H1 (cell line): Measurements from ENCODE around the gene NCAPD2. TPM values are rescaled to one million over a fixed set of nuclear protein-coding genes. Genes with fewer than 3 reads are reported as not detected.

Source experiments
- CTCF ChIA-PET: fragments of 300-600 bp; sonication (Branson Sonifier 250); formaldehyde crosslinking; loops from one replicate; lab custom pipeline; 2021; ENCODE audit not compliant: partially characterized antibody; lab: Charles Lee
- POLR2A ChIA-PET: fragments of 300-600 bp; sonication (Branson Sonifier 250); formaldehyde crosslinking; loops from one replicate; lab custom pipeline; 2021; ENCODE audit warnings: inconsistent platforms; ENCODE audit not compliant: partially characterized antibody; lab: Charles Lee
- DNase-seq, 2 experiments: peaks; one replicate each; pipeline versions ENCODE4 v3.0.0 to v3.0.0-alpha.2; 2010 to 2022; ENCODE audit warnings: low spot score in 2 of 2, low read depth in 1 of 2, mixed read lengths in 1 of 2
- FAIRE-seq: peaks from 2 replicates; lab custom pipeline; 2011; peaks lifted over from hg19 to GRCh38; lab: Jason Lieb, UNC
- H2AFZ ChIP-seq: 2 replicates; pipeline ENCODE4 v1.8.1; 2012; ENCODE audit warnings: low read length, inconsistent platforms
- H2AK5ac ChIP-seq: 2 replicates; pipeline ENCODE4 v1.6.1; 2013; ENCODE audit warnings: low read depth, low read length
- H2BK120ac ChIP-seq: replicated peaks from 2 replicates; pipeline ENCODE3; 2013; ENCODE audit warnings: low read depth, low read length, inconsistent platforms
- H2BK12ac ChIP-seq: 2 replicates; pipeline ENCODE4 v1.6.1; 2013; ENCODE audit warnings: low read depth, low read length
- H2BK15ac ChIP-seq: 2 replicates; pipeline ENCODE4 v1.6.1; 2013; ENCODE audit warnings: low read length
- H2BK20ac ChIP-seq: 2 replicates; pipeline ENCODE4 v1.6.1; 2013; ENCODE audit warnings: low read length
- H2BK5ac ChIP-seq: 2 replicates; pipeline ENCODE4 v1.6.1; 2013; ENCODE audit warnings: low read depth, low read length
- H3K14ac ChIP-seq: 2 replicates; pipeline ENCODE4 v1.6.1; 2013; ENCODE audit warnings: inconsistent platforms; ENCODE audit not compliant: insufficient read length
- H3K18ac ChIP-seq: 2 replicates; pipeline ENCODE4 v1.6.1; 2013; ENCODE audit warnings: low read length; ENCODE audit errors: extremely low read depth
- H3K23ac ChIP-seq: 2 replicates; pipeline ENCODE4 v1.6.1; 2013; ENCODE audit warnings: inconsistent platforms; ENCODE audit not compliant: insufficient read length
- H3K23me2 ChIP-seq: 2 replicates; pipeline ENCODE4 v1.6.1; 2013; ENCODE audit warnings: low read depth, low read length
- H3K27ac ChIP-seq: 2 replicates; pipeline ENCODE4 v1.6.1; 2011; ENCODE audit warnings: low read depth, low read length, inconsistent platforms
- H3K27me3 ChIP-seq, 4 experiments: replicated peaks in 1 of 4; 1 replicate in 1 of 4; 2 replicates in 3 of 4; pipeline versions ENCODE4 v1.6.1 to v1.8.1; 2011 to 2013; ENCODE audit warnings: low read length in 3 of 4, mild to moderate bottlenecking in 3 of 4, inconsistent platforms in 2 of 4, mixed read lengths in 2 of 4, moderate library complexity in 1 of 4; ENCODE audit not compliant: control insufficient read depth in 3 of 4, insufficient read depth in 3 of 4; ENCODE audit errors: extremely low read depth in 1 of 4
- H3K36me3 ChIP-seq, 4 experiments: 2 replicates each; pipeline versions ENCODE4 v1.6.1 to v1.8.1; 2011 to 2013; ENCODE audit warnings: mild to moderate bottlenecking in 4 of 4, low read length in 3 of 4, moderate library complexity in 2 of 4, control low read depth in 1 of 4, inconsistent platforms in 1 of 4; ENCODE audit not compliant: insufficient read depth in 4 of 4, control insufficient read depth in 2 of 4
- H3K4ac ChIP-seq: replicated peaks from 2 replicates; pipeline ENCODE3; 2013; ENCODE audit warnings: low read length, low read depth, mixed read lengths, inconsistent platforms; ENCODE audit not compliant: insufficient read length
- H3K4me1 ChIP-seq, 4 experiments: replicated peaks in 1 of 4; 1 replicate in 1 of 4; 2 replicates in 3 of 4; pipeline versions ENCODE4 v1.6.1 to v1.8.1; 2011 to 2013; ENCODE audit warnings: low read length in 3 of 4, inconsistent platforms in 2 of 4, mixed read lengths in 1 of 4; ENCODE audit not compliant: insufficient read depth in 4 of 4, control insufficient read depth in 3 of 4
- H3K4me2 ChIP-seq, 2 experiments: 2 replicates each; pipeline versions ENCODE4 v1.6.1 to v1.8.1; 2011 to 2013; ENCODE audit warnings: low read depth in 2 of 2, low read length in 2 of 2, control low read depth in 1 of 2, inconsistent platforms in 1 of 2, mild to moderate bottlenecking in 1 of 2; ENCODE audit not compliant: insufficient read depth in 1 of 2
- H3K4me3 ChIP-seq, 4 experiments: fragments of 200-600, 300-600 bp in 1 of 4; sonication (generic), shearing (Covaris generic), sonication (Bioruptor Twin) in 1 of 4; 2 replicates each; pipeline versions ENCODE4 v1.5.1 to v1.8.1; 2011 to 2016; ENCODE audit warnings: low read length in 4 of 4, low read depth in 3 of 4, control low read depth in 2 of 4, inconsistent platforms in 2 of 4, mild to moderate bottlenecking in 2 of 4, mixed read lengths in 1 of 4, moderate library complexity in 1 of 4; ENCODE audit not compliant: insufficient read depth in 2 of 4; ENCODE audit errors: extremely low read depth in 1 of 4
- H3K56ac ChIP-seq: replicated peaks from 2 replicates; pipeline ENCODE3; 2013; ENCODE audit warnings: low read depth, mild to moderate bottlenecking, mixed read lengths, low read length, inconsistent platforms; ENCODE audit not compliant: insufficient read length
- H3K79me1 ChIP-seq: 2 replicates; pipeline ENCODE4 v1.6.1; 2013; ENCODE audit warnings: low read depth, low read length, control low read depth
- H3K79me2 ChIP-seq, 2 experiments: 2 replicates each; pipeline versions ENCODE4 v1.6.1 to v1.8.1; 2012 to 2013; ENCODE audit warnings: low read length in 2 of 2, mild to moderate bottlenecking in 2 of 2, inconsistent platforms in 1 of 2; ENCODE audit not compliant: insufficient read depth in 2 of 2, control insufficient read depth in 1 of 2
- H3K9ac ChIP-seq, 4 experiments: replicated peaks in 1 of 4; 1 replicate in 1 of 4; 2 replicates in 3 of 4; pipeline versions ENCODE4 v1.6.1 to v1.8.1; 2011 to 2013; ENCODE audit warnings: low read depth in 3 of 4, low read length in 3 of 4, control low read depth in 2 of 4, mild to moderate bottlenecking in 2 of 4, moderate library complexity in 2 of 4, inconsistent platforms in 1 of 4; ENCODE audit errors: extremely low read depth in 1 of 4
- H3K9me3 ChIP-seq, 2 experiments: 2 replicates each; pipeline versions ENCODE4 v1.6.1 to v1.8.1; 2012 to 2013; ENCODE audit warnings: mild to moderate bottlenecking in 2 of 2, moderate library complexity in 2 of 2, control low read depth in 1 of 2, inconsistent platforms in 1 of 2, low read depth in 1 of 2, low read length in 1 of 2, mixed read lengths in 1 of 2; ENCODE audit not compliant: insufficient read depth in 2 of 2
- H4K20me1 ChIP-seq, 2 experiments: replicated peaks in 1 of 2; 2 replicates each; pipeline versions ENCODE3 to v1.8.1; 2011 to 2013; ENCODE audit warnings: inconsistent platforms in 2 of 2, low read length in 2 of 2, mild to moderate bottlenecking in 1 of 2; ENCODE audit not compliant: insufficient read depth in 2 of 2, control insufficient read depth in 1 of 2
- H4K5ac ChIP-seq: 2 replicates; pipeline ENCODE4 v1.6.1; 2013; ENCODE audit warnings: low read length, low read depth, mixed read lengths, inconsistent platforms; ENCODE audit not compliant: insufficient read length
- H4K8ac ChIP-seq: 2 replicates; pipeline ENCODE4 v1.8.0; 2013; ENCODE audit warnings: mild to moderate bottlenecking, moderate library complexity, low read length, inconsistent platforms; ENCODE audit not compliant: insufficient read depth; ENCODE audit errors: extremely low read depth
- H4K91ac ChIP-seq: replicated peaks from 2 replicates; pipeline ENCODE3; 2013; ENCODE audit warnings: low read length, mixed read lengths, inconsistent platforms; ENCODE audit not compliant: insufficient read length
- ATF2 ChIP-seq: IDR thresholded peaks from 2 replicates; pipeline ENCODE4 v1.6.1; 2012; ENCODE audit warnings: low read length, inconsistent platforms
- CBX8 ChIP-seq: fragments of 300-800, 300-1000 bp; sonication (generic); IDR thresholded peaks from 2 replicates; pipeline ENCODE4 v1.7.1; 2016; ENCODE audit warnings: low read depth, low read length, borderline replicate concordance
- GABPA ChIP-seq: IDR thresholded peaks from 2 replicates; pipeline ENCODE4 v1.6.1; 2011; ENCODE audit warnings: mild to moderate bottlenecking, low read length, moderate library complexity, borderline replicate concordance; ENCODE audit not compliant: insufficient read depth
- GTF2F1 ChIP-seq: IDR thresholded peaks from 2 replicates; pipeline ENCODE4 v1.6.1; 2012; ENCODE audit warnings: low read depth, low read length, improper control_type of control experiment, borderline replicate concordance
- HDAC2 ChIP-seq, 2 experiments: fragments of 300-600 bp in 1 of 2; sonication (generic) in 1 of 2; IDR thresholded peaks; 2 replicates each; pipeline ENCODE4 v1.6.1; 2011 to 2012; ENCODE audit warnings: low read depth in 2 of 2, low read length in 2 of 2, mild to moderate bottlenecking in 2 of 2, moderate library complexity in 2 of 2, borderline replicate concordance in 1 of 2, inconsistent platforms in 1 of 2
- NRF1 ChIP-seq: IDR thresholded peaks from 2 replicates; pipeline ENCODE4 v1.6.1; 2011; ENCODE audit warnings: mild to moderate bottlenecking, low read depth, low read length, improper control_type of control experiment
- POLR2AphosphoS5 ChIP-seq: IDR thresholded peaks from 2 replicates; pipeline ENCODE4 v1.6.1; 2011; ENCODE audit warnings: low read depth, low read length
- TAF1 ChIP-seq: IDR thresholded peaks from 2 replicates; pipeline ENCODE4 v1.6.1; 2011; ENCODE audit warnings: mild to moderate bottlenecking, low read depth, low read length
- TBP ChIP-seq: IDR thresholded peaks from 2 replicates; pipeline ENCODE4 v1.6.1; 2011; ENCODE audit warnings: low read depth, low read length, improper control_type of control experiment
- WGBS, 2 experiments: shearing (Covaris generic) in 1 of 2; methylation state at CpG; one replicate each; pipeline versions ENCODE4 v1.1.6 to v1.1.7; 2013 to 2015; ENCODE audit warnings: low lambda C conversion rate in 2 of 2, mixed read lengths in 2 of 2, inconsistent platforms in 1 of 2, low coverage in 1 of 2, missing lambda C conversion rate in 1 of 2; ENCODE audit not compliant: insufficient replicate concordance in 2 of 2, insufficient coverage in 1 of 2, insufficient read length in 1 of 2; ENCODE audit errors: extremely low coverage in 1 of 2, missing lambda C conversion rate in 1 of 2; 5-methylcytosine and 5-hydroxymethylcytosine counted together
- polyA plus RNA-seq, 7 experiments: library from polyadenylated mRNA; depleted of rRNA in 3 of 7; stranded (reverse) in 5 of 7; unstranded in 2 of 7; fragments of >200 nt in 5 of 7; fragments of 200-250 nt in 2 of 7; gene quantifications; 1 replicate in 5 of 7; 2 replicates in 1 of 7; 4 replicates in 1 of 7; pipeline versions ENCODE4 v1.2.1 to v1.2.3, GENCODE V29; 2011 to 2013; ENCODE audit warnings: missing spikeins in 2 of 7, mixed read lengths in 2 of 7
- total RNA-seq: library from RNA; stranded (reverse); fragmentation: NEBNext Ultra II Directional; extraction: Animal tissue kit (Norgen Biotek cat#: 25700); gene quantifications from 2 replicates; pipeline ENCODE4 v1.2.1, GENCODE V29; 2021

NCAPD2 gene
- total and polyA plus RNA-seq, 2 of the 8 experiments (the other 6 are each of a cell fraction or from before 2014, with no cell fraction given) = 55.8 to 132 TPM

GRCh38 chr12:6534945-6535696 is 41.2 kb downstream of the NCAPD2 start:
- Histone ChIP-seq H4K8ac (peak overlapping the region; percentile 93), H2BK12ac (no peak overlapping the region), H2BK15ac (no peak overlapping the region), H2AFZ (no peak overlapping the region), H2BK120ac (peak overlapping the region; percentile 33), H3K18ac (peak overlapping the region; percentile 89), H3K56ac (peak overlapping the region; percentile 96), H2BK5ac (peak overlapping the region; percentile 90), H3K14ac (peak overlapping the region; percentile 53), H3K4me1 (peaks cover 0 to 22% (median 19%) of the 10 kb centered on the region in 4 experiments; a peak in 6 of 7 replicates), H3K4me2 (peak overlapping the region; percentile 80 to 91), H2AK5ac (no peak overlapping the region), H3K27me3 (no peaks in the 10 kb centered on the region), H3K9ac (peak overlapping the region; percentile 89 to 99 (median 98)), H3K4me3 (peak overlapping the region; percentile 83 to 98 (median 90)), H3K79me2 (peaks cover 3 to 28% of the 10 kb centered on the region in 2 experiments; a peak in 3 of 4 replicates), H4K91ac (peak overlapping the region; percentile 88), H3K4ac (peak overlapping the region; percentile 82), H3K79me1 (no peaks in the 10 kb centered on the region; the same call in 1 of the 2 replicates), H4K20me1 (peaks cover 9 to 21% of the 10 kb centered on the region in 2 experiments), H2BK20ac (no peak overlapping the region), H3K9me3 (no peaks in the 10 kb centered on the region), H3K36me3 (peaks cover 30 to 54% (median 38%) of the 10 kb centered on the region in 4 experiments), H4K5ac (peak overlapping the region; percentile 81), H3K23me2 (peaks cover 16% of the 10 kb centered on the region), H3K27ac (peak overlapping the region; percentile 98), H3K23ac (no peak overlapping the region)
- peak in 1 of 2 experiments; percentile 79 for DNase-seq
- WGBS, 2 experiments = 0% methylated on average over 46 of the region's 52 CpGs; no CpG with 5 or more reads in 1 of the 2 experiments
- no peak for FAIRE-seq
- POLR2A ChIA-PET = interaction anchor here (0.8 to 11.4 kb wide), 59 partner anchors 9 to 337 kb away, joined by 3 to 665 read pairs (median 6); partner anchors contain the start of genes CDCA3, CHD4, COPS7A and IFFO1
- CTCF ChIA-PET = interaction anchor here (0.8 to 24.9 kb wide), 6 partner anchors 9 to 334 kb away, joined by 3 to 462 read pairs (median 4); partner anchors contain the start of genes IFFO1 and NOP2
- TF ChIP-seq ATF2 (no peak; the same call in 1 of the 2 replicates), HDAC2 (IDR thresholded peaks at IDR 0.05; ENCODE audit: borderline replicate concordance in 1 of 2, low read depth in 2 of 2, low read length in 2 of 2) (no peak; a peak in 1 of 4 replicates), POLR2AphosphoS5 (peak; percentile 91), GTF2F1 (0 out of 2 replicates have a peak, but pooled peaks have one; percentile 83), TBP (peak; percentile 39; the same call in 1 of the 2 replicates), GABPA (peak; percentile 27; the same call in 1 of the 2 replicates), TAF1 (peak; percentile 72), NRF1 (no peak), CBX8 (no peak)
